Left renal pelvis (tissue), 4 donors: ENCODE results near the gene CDKL1. TPM values are rescaled to one million over a fixed set of nuclear protein-coding genes. Genes with fewer than 3 reads are reported as not detected.
"Not testable (repeated sequence)": the region's sequence is repeated elsewhere in the genome, so short reads cannot be mapped to it uniquely, and the experiment has no call there.

ENCODE experiments used
- DNase-seq, 4 donors: peaks; one replicate each; pipeline ENCODE4 v3.0.0-alpha.2; 2013; ENCODE audit warnings: low read depth in 4 of 4, low spot score in 3 of 4
- polyA plus RNA-seq, 4 donors: library from polyadenylated mRNA; unstranded; fragments of 120-200 nt; gene quantifications; one replicate each; pipeline ENCODE4 v1.2.1, GENCODE V29; 2013; ENCODE audit not compliant: insufficient read length in 4 of 4

The CDKL1 gene
- polyA plus RNA-seq, 4 donors, result 6.8 to 10.8 (median 9.3) TPM

DNA sequence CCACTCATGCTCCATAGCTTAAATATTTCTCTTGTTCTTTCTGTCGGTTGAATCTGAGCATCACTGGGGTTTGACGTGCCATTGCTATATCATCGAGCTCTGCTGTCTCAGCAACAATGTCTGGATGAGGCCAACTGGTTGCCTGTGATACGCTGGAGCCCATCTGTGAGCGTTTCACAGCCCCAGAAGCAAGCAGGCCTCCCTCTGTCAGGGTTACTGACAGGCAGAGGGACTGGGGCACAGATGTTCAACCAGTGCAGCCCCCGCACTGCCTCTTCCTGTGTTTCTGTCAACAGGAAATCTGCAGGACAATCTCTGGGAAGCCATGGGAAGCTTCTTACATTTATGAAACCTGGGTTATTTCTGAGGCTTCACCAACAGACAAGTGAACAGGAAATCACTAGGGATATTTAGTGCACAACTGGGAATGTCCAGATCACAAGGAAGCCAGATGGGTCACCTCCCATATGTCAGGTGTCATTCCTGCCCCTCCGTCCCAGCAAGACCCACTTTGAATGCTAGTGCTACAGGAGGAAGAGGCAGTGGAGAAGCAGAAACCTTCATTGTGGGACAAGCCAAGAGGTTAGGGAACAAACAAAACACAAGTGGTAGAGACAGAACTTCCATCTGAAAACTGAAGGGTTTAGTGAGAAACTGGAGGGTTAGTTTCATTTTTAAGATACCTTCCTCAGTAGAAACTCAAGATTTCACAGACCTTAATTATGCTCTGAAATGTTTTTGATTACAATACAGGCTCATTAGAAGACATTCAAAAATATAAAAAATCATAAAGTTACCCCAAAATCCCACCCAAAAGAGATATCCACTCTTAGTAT lies 60.5 kb downstream of the CDKL1 start:
- DNase-seq, result no peak

DNA sequence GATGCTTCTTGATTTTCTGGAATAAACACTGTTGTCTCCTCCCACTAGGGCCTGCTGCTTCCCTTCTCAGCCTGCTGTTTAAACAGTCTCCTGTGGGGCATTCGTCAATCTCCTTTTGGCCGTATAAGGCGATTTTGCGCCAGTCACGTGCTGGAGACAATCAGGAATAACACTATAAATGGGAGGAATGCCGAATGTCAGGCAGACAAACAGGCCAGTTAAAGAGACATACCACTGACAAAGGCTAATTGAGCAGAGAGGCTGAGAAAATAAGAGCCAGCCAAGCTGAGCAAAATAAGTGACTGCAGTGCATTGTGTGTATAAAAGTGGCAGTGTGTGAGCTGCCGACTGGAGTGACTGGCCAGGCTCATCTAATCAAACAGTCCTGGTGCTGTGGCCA lies 61.3 kb downstream of the CDKL1 start:
- DNase-seq, result no peak

DNA sequence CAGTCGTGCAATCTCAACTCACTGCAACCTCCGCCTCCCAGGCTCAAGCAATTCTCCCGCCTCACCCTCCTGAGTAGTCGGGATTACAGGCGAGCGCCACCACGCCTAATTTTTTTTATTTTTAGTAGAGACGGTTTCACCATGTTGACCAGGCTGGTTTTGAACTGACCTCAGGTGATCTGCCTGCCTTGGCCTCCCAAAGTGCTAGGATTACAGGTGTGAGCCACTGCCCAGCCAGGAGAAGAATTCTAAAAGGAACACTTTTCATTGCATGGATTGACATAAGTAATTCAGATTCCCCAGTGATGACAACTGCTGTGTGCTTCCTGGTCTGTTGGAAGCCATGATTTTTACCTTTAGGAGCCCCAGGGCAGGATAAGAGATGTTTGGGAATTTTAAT lies 62.5 kb downstream of the CDKL1 start:
- no peak for DNase-seq

DNA sequence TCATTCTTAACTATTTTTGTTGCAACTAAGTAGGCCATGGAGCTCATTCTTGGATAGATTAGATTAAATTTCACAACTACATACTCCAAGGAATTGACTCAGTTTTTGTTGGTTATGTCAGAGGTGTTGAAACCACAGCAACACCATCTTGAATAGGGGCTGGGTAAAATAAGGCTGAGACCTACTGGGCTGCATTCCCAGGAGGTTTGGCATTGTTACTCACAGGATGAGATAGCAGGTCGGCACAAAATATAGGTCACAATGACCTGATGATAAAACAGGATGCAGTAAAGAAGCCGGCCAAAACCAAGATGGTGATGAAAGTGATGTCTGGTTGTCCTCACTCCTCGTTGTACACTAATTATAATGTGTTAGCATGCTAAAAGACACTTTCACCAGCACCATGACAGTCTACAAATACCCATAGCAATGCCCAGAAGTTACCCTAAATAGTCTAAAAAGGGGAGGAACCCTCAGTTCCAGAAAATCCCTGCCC lies 63.6 kb downstream of the CDKL1 start:
- no peak for DNase-seq

DNA sequence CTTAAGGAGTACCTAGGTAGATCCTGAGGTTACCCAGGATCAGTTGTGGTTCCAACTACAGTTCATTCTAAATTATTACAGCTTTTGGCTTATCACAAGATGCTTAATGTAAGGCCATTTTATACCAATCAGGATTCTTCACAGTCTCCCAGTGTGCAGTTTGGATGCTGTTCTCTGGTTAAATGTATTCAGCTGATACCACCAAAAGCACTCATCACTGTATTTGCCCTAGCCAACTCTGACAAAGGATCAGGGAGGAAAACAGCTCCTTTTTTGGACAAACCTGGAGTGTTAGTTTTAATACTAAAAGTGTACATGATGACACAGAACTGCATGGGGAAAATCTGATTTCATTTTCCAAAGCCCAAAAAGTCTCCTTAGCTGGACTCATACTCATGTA lies 65.1 kb downstream of the CDKL1 start:
- no peak for DNase-seq

DNA sequence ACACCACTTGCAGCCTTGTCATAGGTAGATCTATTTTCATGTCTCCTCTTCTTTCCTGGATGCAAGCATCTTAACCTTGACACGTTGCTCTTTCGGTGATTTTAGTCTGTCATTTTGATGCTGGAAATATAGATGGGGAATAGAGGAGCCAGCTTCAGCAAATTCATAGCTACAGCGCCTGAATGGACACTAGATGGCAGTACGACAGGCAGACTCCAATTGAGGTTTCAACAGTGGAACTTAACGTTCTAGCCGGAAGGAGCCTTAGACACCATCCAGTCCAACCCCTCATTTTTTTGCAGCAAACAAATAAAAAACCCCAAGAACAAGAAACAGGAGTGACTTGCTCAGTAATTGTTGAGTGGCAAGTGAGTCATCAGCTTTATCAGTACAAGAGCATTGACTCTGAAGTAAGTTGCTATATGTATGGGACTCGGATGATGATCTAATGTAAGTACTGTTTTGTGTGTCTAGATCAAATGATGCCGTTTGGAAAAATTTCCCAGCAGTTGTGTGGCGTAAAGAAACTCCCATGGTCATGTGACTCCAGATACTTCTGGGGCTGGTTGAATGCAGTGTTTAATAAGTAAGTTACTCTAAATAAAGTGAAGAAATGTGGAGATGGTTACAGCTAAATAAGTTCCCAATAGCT lies 75.5 kb downstream of the CDKL1 start:
- DNase-seq, result no peak

DNA sequence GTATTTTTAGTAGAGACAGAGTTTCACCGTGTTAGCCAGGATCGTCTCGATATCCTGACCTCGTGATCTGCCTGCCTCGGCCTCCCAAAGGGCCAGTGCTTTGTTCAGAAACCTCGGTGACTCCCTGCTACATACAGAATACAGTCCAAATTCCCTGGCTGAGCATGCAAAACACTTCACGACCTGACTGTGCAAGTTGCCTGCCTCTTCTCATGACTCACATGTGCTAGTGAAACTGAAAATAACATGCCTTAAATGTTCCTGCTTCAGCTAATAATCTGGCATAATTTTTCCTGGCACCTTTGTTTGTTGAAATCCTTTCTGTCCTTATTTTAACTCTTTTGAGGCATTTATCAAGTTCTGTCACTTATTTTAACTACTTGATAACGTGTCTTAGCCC lies 76.4 kb downstream of the CDKL1 start:
- DNase-seq, result no peak

DNA sequence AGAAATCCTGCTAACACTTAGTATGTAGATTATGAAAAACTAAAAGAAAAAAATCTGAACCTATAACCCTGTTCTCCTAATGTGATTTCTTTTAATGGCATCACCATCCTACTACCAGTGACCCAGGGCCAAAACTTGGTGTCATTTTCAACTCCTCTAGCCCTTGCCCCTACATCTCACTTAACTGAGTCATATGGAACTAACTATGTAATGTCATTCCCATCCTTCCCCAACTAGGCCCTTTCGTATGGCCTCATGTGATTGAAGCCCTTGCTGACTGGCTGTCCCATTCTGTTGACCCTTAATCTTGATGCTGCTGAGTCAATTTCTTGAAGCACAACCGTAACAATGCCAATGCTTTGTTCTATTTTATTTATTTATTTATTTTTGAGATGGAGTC lies 77.0 kb downstream of the CDKL1 start:
- no peak for DNase-seq

DNA sequence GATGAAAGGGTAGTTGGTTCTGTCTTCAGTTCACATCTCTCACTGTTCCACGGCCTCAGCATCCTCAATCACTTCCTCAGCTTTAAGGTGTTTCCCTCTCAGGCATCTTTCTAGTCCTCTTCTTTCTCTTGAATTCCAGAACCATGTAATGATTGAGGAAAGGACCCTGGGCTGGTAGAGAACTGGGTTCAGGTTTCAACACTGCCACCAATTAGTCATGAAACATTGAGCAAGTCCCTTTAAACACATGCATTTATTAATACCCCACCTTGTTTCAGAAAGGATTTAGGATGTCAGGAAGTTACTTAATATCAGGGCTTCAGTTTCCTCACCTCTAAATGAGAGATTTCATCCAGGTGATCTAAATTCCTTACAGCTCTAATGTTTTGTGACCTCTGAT lies 77.4 kb downstream of the CDKL1 start:
- DNase-seq, result no peak

DNA sequence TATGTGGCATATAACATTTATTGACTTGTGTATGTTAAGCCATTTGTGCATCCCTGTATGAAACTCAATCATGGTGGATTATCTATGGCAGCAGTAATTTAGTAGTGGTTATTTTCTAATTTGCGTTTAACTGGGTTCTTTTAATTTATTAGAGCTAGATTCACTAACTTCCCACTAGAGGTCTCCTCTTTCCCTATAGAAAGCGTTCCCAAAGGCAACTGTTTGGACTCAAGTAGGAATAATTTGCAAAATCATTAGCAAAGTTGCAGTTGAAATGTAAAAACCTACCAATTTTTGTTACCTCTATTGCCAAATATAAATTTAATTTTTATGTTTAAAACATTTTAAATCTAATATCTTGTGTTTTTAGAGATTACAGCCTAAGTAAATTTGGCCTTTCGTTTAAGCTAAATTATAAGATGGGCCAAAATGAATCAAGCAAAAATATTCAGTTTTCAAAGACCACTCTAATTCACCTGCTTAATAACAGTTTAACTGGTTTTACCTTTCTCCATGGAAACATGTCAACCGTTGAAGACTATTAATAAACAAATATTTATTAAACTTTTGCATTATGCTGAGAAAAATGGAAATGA lies 78.6 kb downstream of the CDKL1 start:
- no peak for DNase-seq

DNA sequence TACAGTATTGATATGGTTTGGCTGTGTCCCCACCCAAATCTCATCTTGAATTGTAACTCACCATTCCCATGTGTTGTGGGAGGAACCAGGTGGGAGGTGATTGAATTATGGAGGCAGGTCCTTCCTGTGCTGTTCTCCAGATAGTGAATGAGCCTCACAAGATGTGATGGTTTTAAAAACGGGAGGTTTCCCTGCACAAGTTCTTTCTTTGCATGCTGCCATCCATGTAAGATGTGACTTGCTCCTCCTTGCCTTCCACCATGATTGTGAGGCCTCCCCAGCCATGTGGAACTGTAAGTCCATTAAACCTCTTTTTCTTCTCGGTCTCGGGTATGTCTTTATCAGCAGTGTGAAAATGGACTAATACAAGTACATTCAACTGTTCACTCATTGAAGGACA lies 82.6 kb downstream of the CDKL1 start:
- not testable (repeated sequence) for DNase-seq

DNA sequence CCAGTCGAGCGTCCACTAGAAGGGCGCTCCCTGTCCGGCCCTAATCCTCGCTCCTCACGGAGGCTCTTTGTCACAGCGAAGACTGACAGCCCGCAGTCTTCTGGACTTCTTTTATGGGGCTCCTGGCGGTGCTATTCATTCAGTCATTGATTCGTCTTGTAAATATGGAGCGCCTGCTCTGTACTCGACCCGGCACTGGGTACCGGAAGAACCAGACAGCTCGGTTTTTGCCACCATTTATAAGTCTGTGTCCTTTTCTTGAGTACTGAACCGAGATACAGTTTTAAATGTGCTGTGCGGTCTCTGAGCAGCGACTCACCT lies 84.0 kb downstream of the CDKL1 start:
- peak in 2 of 4 donors; percentile 36 to 59 for DNase-seq

DNA sequence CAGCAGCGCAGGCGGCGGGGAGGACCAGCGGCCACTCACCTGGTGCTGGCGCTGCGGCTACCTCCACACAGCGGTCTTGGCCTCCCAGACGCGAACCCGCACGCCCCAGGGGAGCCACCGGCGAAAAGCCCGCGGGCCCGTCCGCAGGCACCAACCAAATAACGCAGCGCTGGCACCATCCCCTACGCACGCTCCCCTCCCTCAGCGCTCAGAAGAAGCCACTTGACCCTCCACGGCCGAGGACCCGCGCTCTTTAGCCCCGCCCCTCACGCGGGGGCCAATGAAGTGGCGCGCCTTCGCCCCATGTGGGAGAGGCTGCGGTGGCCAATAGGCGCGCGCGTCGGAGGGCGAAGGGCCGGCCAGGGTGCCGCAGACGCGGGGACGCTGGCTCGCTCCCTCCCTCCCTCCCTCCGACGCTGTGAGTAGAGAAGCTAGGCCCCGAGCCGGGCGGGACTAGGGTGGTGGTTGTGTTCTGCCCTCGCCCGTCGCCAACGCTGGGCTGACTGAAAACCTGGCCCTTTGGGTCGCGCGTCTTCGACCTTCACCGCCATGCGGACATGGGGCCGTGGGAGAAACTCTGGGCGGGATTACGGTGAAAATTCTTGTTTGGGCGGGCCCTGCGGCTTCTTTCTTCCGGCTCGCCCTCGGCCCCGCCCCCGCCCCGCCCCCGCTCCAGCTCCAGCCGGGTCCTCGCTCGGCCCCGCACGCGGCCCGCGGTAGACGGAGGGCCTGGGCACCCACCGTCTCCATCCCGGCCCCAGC lies 84.5 kb downstream of the CDKL1 start, which contains the start of the genes DMAC2L and L2HGDH:
Gene DMAC2L (plus strand): TSS at position 353 of the 762 bp plus-strand sequence. CDS start 9,164 bp downstream, outside the sequence.
Gene L2HGDH (minus strand): TSS at position 258 of the 762 bp plus-strand sequence. CDS start 79 bp downstream, at position 179.
- peak; percentile 87 to 90 (median 88) for DNase-seq

DNA sequence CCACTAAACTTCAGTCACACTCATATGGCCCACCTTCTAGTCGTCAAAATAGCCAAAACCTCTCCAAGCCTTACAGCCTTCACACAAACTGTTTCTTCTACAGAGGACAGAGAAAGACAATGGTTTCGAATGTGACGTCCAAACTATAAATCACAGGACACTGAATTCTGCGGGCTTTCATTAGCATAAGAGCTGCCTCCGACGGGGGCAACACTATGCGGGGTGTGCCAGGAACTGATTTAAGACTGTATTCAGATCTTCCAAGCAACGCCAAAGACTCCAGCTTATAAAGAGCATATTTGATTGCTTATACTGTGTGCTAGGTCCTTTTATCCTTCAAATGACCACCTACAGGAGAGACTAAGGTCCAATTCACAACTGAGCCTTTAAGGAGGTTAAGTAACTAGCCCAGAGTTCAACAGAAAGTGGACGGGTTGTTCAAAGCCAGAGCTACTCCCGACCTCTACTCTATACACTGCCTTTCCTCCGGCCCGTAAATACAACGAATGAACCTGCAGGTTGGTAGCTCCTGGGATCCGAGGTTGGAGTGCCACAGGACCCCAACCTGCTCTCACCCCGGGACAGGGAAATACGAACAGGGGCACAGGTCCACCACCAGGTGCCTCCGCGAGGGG lies 85.2 kb downstream of the CDKL1 start:
- peak in 1 of 4 donors; percentile 5 for DNase-seq

DNA sequence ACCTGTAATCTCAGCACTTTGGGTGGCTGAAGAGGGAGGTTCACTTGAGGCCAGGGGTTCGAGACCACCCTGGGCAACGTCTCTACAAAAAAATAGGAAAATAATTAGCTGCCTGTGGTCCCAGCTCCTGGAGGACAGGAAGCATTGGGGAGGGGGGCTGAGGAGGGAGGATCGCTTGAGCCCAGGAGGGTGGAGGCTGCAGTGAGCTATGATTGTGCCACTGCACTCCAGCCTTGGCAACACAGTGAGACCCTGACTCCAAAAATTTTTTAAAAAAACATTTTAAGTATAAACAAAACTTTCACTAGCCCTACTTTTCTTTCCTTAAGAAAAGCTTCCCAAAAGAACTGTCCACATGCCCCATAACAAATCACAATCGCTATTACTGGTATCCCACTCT lies 86.2 kb downstream of the CDKL1 start:
- no peak for DNase-seq

DNA sequence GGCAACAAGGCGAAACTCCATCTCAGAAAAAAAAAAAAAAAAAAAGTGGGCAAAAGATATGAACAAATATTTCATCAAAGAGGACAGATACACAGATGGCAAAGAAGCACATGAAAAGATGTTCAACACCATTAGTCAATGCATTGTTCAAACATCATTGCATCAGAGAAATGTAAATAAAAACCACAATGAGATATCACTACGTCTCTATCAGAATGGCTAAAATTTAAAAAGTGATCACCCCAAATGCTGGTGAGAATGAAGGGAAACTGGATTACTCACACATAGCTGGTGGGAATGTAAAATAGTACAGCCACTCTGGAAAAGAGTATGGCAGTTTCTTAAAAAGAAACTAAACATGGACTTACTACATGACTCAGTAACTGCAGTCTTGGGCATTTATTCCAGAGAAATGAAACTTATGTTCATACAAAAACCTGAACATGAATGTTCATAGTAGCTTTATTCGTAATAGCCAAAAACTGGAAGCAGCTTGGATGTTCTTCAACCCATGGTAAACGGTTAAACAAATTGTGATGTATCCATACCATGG lies 88.2 kb downstream of the CDKL1 start:
- no peak for DNase-seq

DNA sequence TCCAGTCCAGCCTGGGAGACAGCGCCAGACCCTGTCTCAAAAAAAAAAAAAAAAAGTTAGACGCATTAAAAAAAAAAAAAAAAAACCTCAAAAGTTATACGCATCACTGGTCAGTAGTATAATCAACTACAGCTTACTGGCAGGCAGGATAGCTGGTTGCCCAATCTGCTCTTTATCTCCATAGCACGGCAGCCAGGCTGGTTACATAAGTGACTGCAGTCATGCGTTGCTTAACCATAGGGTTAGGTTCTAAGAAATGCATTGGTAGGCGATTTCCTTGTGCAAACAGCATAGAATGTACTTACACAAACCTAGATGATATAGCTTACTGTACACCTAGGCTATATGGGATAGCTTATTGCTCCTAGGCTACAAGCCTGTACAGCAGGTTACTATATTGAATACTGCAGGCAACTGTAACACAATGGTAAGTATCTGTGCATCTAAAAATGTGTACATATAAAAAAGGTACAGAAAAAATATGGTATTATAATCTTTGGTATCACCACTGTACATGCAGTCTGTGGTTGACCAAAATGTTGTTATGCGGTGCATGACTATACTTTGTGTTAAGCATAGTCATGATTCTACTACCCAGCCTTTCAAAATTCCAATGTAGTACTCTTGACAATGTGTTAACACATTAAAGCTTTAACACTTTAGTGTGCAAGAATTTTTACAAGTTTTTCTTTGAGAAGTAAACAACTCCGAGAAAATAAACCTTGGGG lies 92.8 kb downstream of the CDKL1 start:
- peak in 1 of 4 donors; percentile 8 for DNase-seq

DNA sequence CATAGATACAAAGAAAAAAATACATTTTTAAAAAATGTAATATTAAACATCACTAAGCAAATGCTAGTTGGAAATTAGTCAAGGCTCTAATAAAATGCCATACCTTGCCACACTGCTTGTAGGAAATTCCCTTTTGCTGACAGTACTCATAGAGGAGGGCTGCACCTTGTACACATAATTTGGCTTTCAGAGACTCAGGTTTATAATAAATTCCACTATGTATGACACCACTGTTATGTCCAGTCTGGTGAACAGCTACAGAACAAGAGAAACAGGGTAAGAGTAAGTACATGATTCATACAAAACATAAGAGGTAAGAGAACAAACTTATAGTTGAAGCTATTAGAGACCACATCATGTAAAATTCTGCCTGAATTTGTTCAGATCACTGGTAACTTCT lies 94.8 kb downstream of the CDKL1 start:
- DNase-seq, result no peak

DNA sequence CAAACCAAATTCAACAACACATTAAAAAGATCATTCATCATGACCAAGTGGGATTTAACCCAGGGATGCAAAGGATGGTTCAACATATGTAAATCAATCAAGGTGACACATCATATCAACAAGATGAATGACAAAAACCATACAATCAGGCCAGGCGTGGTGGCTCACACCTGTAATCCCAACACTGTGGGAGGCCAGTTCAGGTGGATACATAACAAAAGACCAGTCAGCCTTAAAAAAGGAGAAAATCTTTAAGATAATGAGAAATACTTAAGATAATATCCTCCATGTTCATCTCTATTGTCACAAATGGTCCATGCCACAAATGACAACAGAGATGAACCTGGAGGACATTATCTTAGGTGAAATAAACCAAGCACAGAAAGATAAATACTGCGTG lies 97.1 kb downstream of the CDKL1 start:
- no peak for DNase-seq
